ENCODE data around the gene SYTL3.

The SYTL3 gene

DNA sequence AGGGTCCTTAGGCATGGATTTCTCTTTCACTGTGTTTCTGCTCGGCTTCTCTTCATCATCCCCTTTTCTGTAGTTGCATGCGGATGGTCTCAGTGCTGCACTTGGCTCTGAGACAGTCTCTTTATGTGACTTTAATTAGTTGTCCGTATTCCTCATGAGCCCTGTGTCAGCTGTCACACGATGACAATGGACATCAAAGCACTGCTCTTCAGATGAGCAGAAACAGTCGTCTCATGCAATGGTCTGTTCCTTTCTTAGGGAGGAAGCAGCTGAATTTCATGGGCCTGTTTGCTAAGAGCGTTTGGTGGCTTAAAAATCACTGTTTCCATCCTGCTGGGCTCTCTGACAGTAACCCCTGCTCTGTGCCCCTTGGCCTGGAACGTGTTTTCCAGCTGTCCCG is 64.9 kb downstream of the SYTL3 start:
- Histone ChIP-seq H4K20me1 (ENCODE audit: control insufficient read depth, insufficient read depth, low read depth, low read length) (no peaks in the 10 kb centered on the region), H3K27me3 (ENCODE audit: control insufficient read depth, low read length) (no peaks in the 10 kb centered on the region), H3K4me1 (ENCODE audit: control insufficient read depth, low read length) (peaks cover 42% of the 10 kb centered on the region), H3K9me2 (replicated peaks; ENCODE audit: control insufficient read depth, low read length) (no peaks in the 10 kb centered on the region), H3K79me2 (ENCODE audit: control insufficient read depth, low read length) (no peaks in the 10 kb centered on the region), H3K9me3 (ENCODE audit: control insufficient read depth, insufficient read depth, low read length) (no peaks in the 10 kb centered on the region), H3K4me3 (ENCODE audit: low read length) (0 out of 2 replicates have a peak overlapping the region, but pooled peaks have one; percentile 3), H3K36me3 (ENCODE audit: control insufficient read depth, low read length) (no peaks in the 10 kb centered on the region), H3F3A (ENCODE audit: control insufficient read depth, insufficient read depth) (peaks cover 15% of the 10 kb centered on the region), H3K27ac (ENCODE audit: low read depth, low read length) (peak overlapping the region; percentile 78), H3K4me2 (ENCODE audit: low read length) (peak overlapping the region; percentile 89)
- TF ChIP-seq EZH2phosphoT487 (IDR thresholded peaks at IDR 0.05; ENCODE audit: borderline replicate concordance, low read length), result no peak
- TF ChIP-seq, protein P1, sequence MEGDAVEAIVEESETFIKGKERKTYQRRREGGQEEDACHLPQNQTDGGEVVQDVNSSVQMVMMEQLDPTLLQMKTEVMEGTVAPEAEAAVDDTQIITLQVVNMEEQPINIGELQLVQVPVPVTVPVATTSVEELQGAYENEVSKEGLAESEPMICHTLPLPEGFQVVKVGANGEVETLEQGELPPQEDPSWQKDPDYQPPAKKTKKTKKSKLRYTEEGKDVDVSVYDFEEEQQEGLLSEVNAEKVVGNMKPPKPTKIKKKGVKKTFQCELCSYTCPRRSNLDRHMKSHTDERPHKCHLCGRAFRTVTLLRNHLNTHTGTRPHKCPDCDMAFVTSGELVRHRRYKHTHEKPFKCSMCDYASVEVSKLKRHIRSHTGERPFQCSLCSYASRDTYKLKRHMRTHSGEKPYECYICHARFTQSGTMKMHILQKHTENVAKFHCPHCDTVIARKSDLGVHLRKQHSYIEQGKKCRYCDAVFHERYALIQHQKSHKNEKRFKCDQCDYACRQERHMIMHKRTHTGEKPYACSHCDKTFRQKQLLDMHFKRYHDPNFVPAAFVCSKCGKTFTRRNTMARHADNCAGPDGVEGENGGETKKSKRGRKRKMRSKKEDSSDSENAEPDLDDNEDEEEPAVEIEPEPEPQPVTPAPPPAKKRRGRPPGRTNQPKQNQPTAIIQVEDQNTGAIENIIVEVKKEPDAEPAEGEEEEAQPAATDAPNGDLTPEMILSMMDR (IDR thresholded peaks at IDR 0.05; ENCODE audit: low read depth, low read length, poor library complexity, severe bottlenecking), result no peak

DNA sequence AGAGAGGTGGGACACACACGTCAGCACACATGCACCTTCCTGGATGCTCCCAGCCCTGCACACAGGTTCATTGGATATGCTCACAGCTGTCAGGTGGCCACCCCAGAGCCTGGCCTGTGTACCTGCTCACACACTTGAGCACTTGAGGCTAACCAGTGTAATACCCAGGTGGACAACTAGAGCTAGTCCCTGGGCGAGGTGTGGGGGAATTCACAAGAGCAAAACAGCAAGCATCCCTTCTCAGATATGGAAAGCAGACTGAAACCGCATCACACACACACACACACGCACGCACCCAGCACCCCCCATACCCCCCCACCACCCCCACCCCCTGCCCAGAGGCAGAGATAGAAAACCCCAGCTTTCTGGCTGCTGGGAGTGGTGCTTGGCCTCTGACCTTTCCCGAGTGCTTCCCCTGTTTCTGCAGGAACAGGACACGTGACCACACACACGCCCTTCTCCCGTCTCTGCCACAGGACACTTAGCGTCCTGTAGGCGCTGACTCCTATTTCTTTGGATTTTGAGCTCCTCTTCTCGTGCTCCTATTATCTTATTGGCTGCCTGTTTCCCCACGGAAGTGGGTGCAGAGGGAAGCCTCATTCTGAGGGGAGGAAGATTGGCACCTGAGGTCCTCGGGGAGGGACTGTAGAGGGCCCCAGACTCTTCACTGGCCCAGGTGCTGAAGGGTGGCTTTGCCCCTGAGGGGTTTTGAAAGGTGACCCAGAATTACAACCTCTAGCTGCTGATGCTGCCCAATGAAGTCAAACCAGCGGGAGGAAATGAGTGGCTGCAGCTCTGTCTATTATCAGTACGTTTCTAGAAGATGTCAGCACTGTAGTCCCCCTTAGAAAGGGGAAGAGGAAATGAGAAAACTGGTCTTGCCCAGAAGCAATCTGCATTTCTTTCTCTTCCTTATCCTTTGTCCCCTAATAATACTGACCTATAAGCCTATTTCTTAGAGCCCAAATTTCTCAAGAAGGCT is 65.8 kb downstream of the SYTL3 start:
- peaks cover 42% of the 10 kb centered on the region for H3K4me1 ChIP-seq (ENCODE audit: control insufficient read depth, low read length)
- H3K4me3 ChIP-seq (ENCODE audit: low read length), result peak overlapping the region; percentile 68
- H3K4me2 ChIP-seq (ENCODE audit: low read length), result peak overlapping the region; percentile 89
- no peaks in the 10 kb centered on the region for H3K36me3 ChIP-seq (ENCODE audit: control insufficient read depth, low read length)
- no peaks in the 10 kb centered on the region for H3K9me3 ChIP-seq (ENCODE audit: control insufficient read depth, insufficient read depth, low read length)
- H3K79me2 ChIP-seq (ENCODE audit: control insufficient read depth, low read length), result no peaks in the 10 kb centered on the region
- H4K20me1 ChIP-seq (ENCODE audit: control insufficient read depth, insufficient read depth, low read depth, low read length), result no peaks in the 10 kb centered on the region
- no peaks in the 10 kb centered on the region for H3K9me2 ChIP-seq (replicated peaks; ENCODE audit: control insufficient read depth, low read length)
- H3K27ac ChIP-seq (ENCODE audit: low read depth, low read length), result peak overlapping the region; percentile 78
- TF ChIP-seq EZH2phosphoT487 (IDR thresholded peaks at IDR 0.05; ENCODE audit: borderline replicate concordance, low read length), result no peak
- TF ChIP-seq, protein P1 (IDR thresholded peaks at IDR 0.05; ENCODE audit: low read depth, low read length, poor library complexity, severe bottlenecking), result no peak
- H3F3A ChIP-seq (ENCODE audit: control insufficient read depth, insufficient read depth), result peaks cover 15% of the 10 kb centered on the region
- peaks cover under 1% of the 10 kb centered on the region; the same call in 1 of the 2 replicates for H3K27me3 ChIP-seq (ENCODE audit: control insufficient read depth, low read length)

GRCh38 chr6:158717341-158718330 is 67.8 kb downstream of the SYTL3 start:
- Histone ChIP-seq H3K27ac (ENCODE audit: low read depth, low read length) (peak overlapping the region; percentile 15), H3F3A (ENCODE audit: control insufficient read depth, insufficient read depth) (peaks cover 15% of the 10 kb centered on the region), H3K4me1 (ENCODE audit: control insufficient read depth, low read length) (peaks cover 42% of the 10 kb centered on the region), H3K9me3 (ENCODE audit: control insufficient read depth, insufficient read depth, low read length) (no peaks in the 10 kb centered on the region), H3K27me3 (ENCODE audit: control insufficient read depth, low read length) (peaks cover 3% of the 10 kb centered on the region; the same call in 1 of the 2 replicates), H3K9me2 (replicated peaks; ENCODE audit: control insufficient read depth, low read length) (no peaks in the 10 kb centered on the region), H3K4me2 (ENCODE audit: low read length) (peak overlapping the region; percentile 89), H3K4me3 (ENCODE audit: low read length) (peak overlapping the region; percentile 24), H3K79me2 (ENCODE audit: control insufficient read depth, low read length) (no peaks in the 10 kb centered on the region), H3K36me3 (ENCODE audit: control insufficient read depth, low read length) (no peaks in the 10 kb centered on the region), H4K20me1 (ENCODE audit: control insufficient read depth, insufficient read depth, low read depth, low read length) (no peaks in the 10 kb centered on the region)
- TF ChIP-seq, protein P1 (IDR thresholded peaks at IDR 0.05; ENCODE audit: low read depth, low read length, poor library complexity, severe bottlenecking), result no peak
- TF ChIP-seq EZH2phosphoT487 (IDR thresholded peaks at IDR 0.05; ENCODE audit: borderline replicate concordance, low read length), result no peak

Measured in DOHH2 (cell line).